HG02623 (cell line): ENCODE data around the gene L3HYPDH.
"Not testable (repeated sequence)": the region's sequence is repeated elsewhere in the genome, so short reads cannot be mapped to it uniquely, and the experiment has no call there.

ENCODE experiments used
- ATAC-seq: cut with Tn5 transposase; IDR thresholded peaks from one replicate; pipeline ENCODE4 v1.9.1; 2021; ENCODE audit warnings: moderate library complexity; ENCODE audit not compliant: unreplicated experiment

L3HYPDH gene

DNA sequence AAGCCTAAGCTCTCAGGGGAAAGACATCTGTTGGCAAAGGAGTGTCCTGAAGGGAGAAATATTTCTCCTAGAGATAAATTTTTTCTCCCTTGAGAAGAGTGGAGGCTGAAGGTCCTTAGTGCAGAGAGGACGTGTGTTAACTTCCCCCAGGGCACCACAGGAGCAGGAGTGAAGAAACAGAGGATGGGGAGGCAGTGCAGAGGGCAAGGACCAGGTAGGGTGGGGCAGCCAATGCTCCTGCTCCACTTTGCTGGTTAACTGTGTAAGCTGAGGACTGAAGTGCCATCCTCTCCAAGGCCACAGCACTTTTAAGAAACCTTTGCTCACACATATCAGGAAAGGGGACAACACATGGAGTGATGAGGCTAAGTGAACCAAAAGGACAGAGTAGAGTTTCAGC is 4.0 kb downstream of the L3HYPDH start:
- ATAC-seq, result no peak

DNA sequence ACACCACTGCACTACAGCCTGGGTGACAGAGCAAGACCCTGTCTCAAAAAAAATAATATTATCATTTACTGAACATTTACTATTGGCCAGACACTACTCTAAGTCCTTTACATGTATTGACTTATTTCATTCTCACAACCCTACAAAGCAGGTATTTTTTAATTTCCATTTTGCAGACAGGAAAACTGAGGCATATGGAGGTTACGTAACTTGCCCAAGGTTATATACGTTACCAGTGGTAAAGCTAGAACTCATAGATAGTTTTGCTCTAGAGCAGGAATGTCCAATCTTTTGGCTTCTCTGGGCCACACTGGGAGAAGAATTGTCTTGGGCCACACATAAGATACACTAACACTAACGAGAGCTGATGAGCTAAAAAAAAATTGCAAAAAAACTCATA is 5.7 kb downstream of the L3HYPDH start:
- no peak for ATAC-seq

DNA sequence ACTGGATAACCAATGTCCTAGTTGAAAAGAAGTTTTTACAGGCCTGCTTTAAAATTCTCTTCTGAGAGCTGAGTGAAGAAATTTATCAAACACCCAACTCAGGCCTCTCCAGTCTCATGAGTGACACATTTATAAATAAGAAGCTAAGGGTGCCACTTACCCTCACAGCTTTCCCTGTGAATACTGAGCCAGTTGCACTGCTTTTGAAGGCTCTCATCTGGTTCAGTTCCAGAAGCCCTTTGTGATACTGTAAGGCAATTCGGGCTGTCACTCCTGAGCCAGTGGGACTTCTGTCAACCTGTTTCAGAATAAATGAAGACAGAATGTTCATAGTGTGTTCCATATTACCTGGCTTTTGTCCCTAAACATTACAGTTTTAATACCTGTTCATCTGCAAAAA is 8.5 kb downstream of the L3HYPDH start:
- no peak for ATAC-seq

DNA sequence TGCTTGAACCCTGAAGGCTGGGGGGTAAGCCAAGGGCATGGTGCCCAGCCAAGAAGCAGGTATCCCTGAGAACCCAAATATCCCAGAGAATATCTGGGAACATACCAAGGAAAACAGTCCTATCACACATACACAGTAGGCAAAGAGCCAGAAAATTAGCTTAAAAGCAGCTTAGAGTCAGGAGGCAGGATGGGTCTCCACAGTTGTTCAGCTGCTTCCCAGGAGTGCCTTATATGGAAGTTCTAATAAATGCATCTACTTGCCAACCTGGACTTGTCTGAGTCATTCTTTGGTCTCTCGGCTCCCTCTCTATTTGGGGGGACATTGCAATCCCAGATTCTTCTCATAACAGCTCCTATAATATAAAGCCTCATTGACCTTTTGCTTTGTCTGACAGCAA is 10.0 kb downstream of the L3HYPDH start:
- ATAC-seq, result no peak

DNA sequence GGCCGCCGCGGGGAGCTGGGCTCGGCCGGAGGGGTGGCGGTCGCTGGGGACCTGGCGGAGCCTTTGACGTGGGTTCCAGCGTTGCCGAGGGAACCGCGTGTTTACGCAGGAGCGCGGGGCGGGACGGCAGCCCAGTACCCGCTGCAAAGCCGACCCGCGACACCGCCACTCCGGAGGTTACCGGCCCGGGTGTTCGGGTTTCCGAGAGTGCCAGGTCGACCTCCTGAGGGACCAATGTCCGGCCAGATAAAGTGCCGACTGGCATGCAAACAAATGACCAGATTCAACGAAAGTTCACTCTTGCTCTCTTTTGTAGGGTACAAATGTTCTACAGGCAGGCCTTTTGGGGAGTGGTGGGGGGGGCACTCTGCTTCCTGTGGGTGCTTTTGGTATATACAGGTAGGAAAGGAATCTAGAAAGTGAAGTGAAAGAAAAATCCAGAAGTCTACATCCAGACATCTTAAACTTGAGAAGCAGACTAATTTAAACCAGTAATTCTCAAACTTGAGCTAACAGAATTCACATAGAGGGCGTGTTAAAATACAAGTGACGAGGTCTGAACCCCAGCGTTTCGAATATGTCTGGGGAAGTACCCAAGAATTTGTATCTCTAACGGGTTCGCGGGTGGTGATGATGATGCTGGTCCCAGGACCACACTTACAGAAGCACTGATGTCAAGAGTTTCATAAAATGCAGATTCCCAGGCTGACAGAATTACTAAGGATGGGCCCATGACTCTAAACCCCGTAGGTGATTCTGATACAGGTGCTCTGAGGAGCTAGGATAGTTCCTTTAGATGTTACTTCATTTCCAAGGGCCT is 18.7 kb downstream of the L3HYPDH start, which contains the start of gene GPR135:
Gene GPR135, minus strand, starts transcription at position 65 of the 820 bp plus-strand sequence. CDS start 154 bp downstream, outside the sequence.
- ATAC-seq, result peak; percentile 34

DNA sequence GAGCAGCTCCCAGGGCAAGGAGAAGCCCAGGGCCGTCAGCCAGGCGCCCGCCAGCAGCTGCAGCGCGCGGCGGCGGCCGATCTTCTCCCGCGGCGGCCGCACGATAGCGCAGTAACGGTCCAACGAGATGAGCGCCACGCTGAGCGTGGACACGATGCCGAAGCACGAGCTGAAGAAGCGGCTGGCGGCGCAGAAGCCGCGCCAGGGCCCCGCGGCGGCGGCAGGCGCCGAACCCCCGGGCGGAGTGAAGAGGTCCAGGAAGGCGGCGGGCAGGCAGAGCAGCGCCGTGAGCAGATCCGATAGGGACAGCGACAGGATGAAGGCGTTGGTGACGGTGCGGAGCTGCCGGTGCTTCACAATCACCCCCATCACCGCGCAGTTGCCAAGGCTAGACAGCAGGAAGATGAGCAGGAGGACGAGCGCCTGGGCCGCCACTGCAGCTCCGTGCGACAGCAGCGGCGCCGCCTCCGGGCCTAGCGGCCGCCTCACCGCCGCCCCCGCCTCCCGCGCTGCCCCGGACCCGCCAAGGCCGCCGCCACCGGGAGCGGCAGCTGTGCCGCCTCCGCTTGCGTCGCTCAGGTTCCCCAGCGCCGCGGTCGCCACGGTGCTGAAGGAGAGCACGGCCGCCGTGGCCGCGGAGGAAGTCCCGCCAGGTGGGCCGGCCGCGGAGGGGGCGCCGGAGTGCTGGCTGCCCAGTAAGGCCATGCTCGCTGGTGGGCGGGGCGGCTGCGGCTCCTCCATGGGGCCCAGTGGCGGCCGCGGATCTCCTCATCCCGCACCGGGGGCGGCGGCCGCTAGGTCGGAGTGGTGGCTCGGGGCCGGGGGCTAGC is 19.5 kb downstream of the L3HYPDH start:
- ATAC-seq, result peak; percentile 60

DNA sequence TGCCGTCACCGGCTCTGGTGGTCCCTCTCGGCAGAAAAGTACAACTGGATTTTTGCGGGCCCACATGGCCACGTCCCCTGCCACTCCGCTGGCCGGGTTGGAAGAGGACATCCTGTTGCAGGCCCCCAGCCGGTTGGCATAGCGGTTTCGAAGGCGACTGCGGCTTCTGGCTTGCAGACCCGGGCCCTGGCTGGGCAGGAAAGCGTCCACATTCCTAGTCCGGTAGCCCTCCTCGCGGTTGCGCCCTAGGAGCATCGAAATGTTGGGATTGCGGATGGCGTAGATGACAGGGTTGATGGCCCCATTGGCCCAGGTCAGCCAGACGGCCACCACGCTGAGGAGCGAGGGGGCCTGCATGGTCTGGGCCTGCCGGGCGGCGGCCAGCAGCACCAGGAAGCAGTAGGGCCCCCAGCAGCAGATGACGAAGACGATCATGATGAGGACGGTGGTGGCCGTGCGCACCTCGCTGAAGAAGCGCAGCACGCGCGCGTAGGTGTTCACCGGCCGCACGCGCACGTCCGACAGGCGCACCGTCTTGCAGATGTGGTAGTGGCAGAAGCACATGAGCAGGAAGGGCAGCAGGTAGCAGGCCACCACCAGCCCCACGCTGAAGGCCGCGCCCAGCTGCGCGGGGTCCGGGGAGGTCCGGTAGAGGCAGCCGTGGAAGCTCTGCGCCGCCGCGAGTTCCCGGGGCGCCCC is 20.3 kb downstream of the L3HYPDH start:
- ATAC-seq, result no peak

DNA sequence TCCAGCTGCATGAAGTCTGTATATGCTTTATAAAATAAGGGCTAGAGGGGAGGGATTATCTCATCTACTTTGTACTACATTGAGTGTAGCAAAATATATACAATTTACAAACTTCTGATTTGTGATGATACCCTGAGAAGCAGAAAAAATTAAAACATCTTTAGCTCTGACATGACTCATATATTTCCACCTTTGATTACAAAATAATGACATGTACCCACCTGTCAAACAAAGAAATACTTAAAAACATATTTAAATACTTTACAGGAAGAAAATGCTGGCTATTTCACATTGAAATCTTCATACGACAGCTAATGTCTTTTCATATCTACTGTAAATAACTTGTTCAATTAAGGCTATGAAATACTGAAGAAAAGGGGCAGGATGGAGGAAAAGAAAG is 22.3 kb downstream of the L3HYPDH start:
- no peak for ATAC-seq

DNA sequence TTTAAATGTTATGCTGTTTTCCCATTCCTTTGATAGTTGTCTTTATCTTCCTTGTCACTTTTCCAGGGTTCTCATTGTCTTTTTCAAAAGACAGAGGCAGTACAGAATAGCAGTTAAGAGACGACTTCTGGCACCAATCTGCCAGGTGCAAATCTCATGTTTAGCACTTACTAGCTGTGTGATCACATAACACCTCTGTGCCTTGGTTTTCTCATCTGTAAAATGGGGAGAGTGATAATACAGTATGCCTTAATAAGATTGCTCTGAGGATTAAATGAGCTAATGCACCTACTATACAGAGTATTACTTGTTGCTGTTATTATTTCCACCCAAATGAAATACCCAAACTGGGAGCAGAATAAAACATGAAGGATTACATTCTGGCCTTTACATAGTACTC is 23.8 kb downstream of the L3HYPDH start:
- no peak for ATAC-seq

DNA sequence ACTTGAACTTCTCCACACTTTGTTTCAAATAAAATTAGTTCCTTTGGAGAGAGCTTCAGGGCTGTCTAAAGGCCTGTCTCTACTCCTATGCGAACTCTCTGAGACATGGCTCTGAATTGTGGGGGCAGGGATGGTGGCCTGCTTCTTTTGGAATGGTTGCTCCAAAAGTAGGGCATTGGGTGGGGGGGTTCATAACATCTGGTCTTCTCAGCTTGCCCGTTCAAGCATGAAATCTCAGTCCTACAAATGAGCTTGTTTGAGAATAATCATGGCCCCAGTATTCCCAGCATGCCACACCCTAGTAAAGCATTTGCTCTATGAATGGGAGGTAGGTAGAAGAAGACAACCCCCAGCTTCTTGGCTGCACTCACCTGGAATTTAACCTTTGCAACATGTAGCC is 25.7 kb downstream of the L3HYPDH start:
- no peak for ATAC-seq

DNA sequence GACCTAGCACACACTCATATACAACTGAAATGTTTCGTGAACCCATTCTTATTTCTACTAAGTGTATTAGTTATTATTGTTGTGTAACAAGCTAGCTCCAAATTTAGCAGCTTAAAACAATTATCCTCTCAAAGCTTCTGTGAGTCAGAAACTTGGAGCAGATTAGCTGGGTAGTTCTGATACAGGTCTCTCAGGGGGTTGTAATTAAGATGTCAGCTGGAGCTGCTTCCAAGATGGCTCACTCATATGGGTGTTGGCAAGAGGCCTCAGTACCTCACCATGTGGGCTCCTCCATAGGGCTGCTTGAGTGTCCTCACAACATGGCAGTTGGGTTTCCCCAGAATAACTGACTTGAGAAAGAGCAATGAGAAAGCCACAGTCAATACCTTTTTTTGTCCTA is 28.8 kb downstream of the L3HYPDH start:
- no peak for ATAC-seq

DNA sequence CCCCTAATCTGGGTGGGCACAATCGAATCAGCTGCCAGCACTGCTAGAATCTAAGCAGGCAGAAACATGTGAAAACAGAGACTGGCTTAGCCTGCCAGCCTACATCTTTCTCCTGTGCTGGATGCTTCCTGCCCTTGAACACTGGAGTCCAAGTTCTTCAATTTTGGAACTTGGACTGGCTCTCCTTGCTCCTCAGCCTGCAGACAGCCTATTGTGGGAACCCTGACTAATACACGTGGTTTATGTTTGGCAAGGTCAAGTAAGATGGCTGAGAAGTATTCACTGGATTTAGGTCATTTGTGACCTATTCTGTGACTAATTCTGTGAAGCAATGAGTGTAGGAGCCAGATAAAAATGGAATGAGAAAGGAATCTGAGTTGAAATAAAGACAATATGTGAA is 30.1 kb downstream of the L3HYPDH start:
- ATAC-seq, result no peak

DNA sequence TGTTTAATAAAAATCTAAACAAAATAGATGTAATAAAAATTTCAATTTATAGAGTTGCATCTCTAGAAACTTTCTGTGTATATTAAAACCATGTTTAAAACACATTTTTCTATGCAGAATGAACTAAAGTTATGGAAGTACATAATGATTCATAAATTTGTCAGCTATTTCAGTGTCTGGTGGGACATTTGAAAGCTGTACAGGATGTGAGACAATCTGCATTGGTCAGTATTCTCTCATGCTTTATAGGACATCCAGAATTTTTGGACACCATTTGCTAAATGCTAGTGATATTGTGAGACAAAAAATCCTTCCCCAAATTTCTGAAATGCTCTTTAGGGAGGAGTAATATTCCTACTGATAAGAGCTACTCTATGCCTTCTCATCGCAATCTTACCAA is 32.4 kb downstream of the L3HYPDH start:
- no peak for ATAC-seq

DNA sequence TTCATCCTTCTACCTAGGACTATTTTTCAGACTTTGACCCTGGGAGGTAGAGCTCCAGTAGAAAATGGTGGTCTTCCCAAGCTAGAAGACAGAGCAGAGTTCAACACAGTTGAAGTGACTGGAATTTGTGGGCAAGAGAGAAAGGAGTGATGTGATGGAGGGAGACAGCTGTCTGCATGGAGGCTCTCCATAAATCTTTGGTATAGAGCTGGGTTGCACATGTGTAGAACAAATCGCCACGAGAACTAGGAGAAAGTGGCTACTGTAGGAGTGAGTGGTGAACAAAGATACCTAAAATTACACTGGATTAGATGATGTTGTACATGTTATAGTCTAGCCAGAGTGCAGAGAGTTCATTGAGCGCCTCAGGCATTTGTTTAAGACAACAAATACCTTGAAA is 33.5 kb downstream of the L3HYPDH start:
- ATAC-seq, result no peak

DNA sequence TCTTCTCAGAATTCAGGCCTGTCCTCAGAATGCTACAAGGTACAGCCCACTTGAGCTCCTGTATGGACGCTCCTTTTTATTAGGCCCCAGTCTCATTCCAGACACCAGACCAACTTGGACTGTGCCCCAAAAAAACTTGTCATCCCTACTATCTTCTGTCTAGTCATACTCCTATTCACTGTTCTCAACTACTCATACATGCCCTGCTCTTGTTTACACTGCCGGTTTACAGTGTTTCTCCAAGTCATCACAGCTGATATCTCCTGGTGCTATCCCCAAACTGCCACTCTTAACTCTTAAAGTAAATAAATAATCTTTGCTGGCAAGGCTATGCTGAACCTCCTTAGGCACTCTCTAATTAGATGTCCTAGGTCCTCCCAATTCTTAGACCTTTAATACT is 35.5 kb downstream of the L3HYPDH start:
- not testable (repeated sequence) for ATAC-seq

DNA sequence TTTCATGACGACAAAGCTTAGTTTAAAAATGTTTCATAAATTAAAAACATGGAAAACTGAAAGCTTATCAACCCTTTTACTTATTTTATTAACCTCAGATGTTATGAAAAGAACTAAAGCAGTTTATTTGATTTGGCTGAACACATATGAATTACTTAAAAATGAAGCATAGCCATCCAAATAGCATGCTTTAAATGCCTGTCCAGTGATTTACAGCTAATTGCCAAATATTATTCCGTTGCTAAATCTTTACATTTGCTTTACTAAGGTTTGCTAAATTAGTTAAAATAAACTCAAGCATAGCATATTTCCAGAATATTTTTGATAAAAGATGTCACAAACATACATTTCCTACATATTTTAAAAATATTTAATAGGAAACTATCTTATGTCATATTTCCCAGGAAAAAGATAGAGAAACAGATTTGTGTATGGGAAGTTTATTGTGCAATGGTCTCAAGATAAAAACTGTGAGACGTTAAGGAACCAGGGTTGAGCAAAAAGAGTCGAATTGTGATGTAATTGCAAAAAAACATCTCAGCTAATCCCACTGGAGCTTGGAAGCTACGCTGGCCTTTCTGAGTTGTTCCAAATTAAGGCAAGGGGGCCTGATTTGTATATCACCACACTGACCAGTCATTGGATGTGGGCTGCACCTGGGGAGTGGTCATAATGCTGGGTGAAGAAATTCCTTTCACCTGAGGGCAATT is 44.8 kb downstream of the L3HYPDH start:
- no peak for ATAC-seq

DNA sequence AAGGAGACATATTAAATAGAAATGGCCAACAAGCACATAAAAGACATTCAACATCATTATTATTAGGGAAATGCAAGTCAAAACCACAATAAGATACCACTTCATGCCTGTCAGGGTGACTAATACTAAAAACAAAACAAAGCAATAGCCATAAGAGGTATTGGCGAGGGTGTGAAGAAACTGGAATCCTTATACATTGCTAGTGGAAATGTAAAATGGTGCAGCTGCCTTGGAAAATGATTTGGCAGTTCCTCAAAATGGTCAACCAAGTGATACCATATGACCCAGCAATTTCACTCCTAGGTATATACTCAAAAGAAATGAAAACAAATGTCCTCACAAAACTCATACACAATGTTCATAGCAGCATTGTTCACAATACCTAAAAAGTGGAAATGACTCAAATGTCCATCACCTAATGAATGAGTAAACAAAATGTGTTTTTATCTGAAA is 46.0 kb downstream of the L3HYPDH start:
- ATAC-seq, result no peak

DNA sequence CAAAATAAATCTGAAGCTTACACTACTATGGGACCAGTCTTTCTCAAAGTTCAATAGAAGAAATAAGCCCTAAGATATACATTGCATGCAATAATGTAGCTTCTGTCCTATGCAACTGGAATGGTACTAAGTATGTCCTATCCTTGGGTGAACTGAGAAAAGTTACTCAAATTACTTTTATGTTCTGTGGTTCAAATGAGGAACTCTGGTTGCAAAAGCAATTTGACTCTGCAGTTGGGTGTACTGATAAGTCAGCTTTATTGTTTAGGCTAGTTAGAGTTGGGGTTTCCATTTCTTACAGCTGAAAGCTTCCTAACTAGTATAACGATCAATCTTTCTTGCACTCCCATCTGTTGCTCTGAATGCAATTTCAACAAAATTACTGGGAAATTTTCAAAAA is 48.2 kb downstream of the L3HYPDH start:
- no peak for ATAC-seq

DNA sequence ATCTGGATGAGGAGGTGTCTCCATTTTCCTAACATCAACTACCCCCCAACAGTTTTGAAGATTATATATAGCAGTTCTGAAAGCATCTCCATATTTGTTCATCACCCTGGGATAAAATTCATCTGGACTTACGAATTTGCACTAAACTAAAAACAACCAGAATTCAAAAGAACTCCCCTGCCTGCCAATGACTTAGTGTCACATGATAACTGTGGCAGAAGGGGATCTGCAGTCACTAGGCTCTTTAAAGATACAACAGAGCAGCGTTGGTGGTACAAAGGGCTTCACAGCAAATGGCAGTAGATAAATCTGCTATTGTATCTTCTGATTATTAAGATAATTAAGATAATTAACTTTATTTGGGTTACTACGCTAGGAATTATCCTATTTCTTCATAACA is 49.1 kb downstream of the L3HYPDH start:
- no peak for ATAC-seq

DNA sequence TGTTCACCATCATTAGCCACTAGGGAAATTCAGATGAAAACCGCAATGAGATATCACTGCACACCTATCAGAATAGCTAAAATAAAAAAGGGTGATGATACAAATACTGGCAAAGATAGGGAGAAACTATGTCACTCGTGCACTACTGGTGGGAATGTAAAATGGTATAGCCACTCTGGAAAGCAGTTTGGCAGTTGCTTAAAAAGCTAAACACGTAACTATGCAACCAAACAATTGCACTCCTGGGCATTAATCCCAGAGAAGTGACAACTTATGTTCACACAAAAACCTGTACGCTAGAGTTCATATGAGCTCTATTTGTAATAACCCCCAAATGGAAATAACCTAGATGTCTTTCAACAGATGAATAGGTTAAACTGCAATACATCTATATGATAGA is 54.4 kb downstream of the L3HYPDH start:
- ATAC-seq, result no peak

DNA sequence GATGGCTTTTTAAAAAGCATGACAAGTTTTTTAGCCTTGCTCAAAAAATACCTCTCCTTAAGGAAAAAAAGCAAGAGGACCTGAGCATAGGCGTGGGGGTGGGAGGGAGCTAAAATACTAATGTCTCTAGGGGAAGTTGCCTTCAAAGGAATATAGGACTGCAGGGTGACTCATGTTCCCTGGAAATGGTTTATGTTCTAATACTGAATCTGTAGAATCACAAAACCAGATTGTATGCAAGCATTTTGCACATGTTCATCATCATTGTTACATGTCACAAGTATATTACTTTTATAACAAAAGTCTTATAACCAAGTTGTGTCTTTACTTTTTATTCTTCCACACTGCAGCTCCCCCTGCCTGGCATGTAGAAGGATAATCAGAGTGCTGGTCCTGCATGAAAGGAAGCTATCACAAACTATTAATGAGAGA is 55.6 kb downstream of the L3HYPDH start:
- no peak for ATAC-seq
